Measurements from ENCODE around the gene IER3. TPM values are rescaled to one million over a fixed set of nuclear protein-coding genes. Genes with fewer than 3 reads are reported as not detected.
A peak's percentile ranks its signal among the peaks of the same experiment; 100 is the strongest.

IER3 gene
- total and polyA plus RNA-seq, 7 experiments from 2014 or later, result 2.2 to 69.9 (median 14.7) TPM

DNA sequence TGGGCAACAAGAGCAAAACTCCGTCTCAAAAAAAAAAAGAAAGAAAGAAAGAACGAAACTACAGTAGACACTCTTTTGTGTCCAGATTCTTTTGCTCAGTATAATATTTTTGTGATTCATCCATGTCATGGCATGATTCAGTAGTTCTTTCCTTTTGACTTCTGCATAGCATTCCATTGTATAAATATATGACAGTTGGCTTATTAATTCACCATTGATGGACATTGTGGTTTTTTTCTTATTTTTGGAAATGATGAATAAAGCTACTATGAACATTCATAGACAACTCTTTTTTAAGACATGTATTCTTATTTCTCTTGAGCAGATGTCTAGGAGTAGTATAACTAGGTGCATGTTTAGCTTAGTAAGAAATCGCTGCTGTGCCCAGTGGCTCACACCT lies 10.3 kb upstream of the IER3 start:
- DNase-seq (no peak), ATAC-seq (no peak)
- intact Hi-C loops (cut with micrococcal nuclease), result no loop called here
- Mint-ChIP-seq H3K27ac (no peak overlapping the region), H3K4me1 (peaks cover 0 to 13% (median 7%) of the 10 kb centered on the region in 7 donors), H3K4me3 (no peak overlapping the region), H3K9me3 (no peaks in the 10 kb centered on the region), H3K36me3 (no peaks in the 10 kb centered on the region), H3K27me3 (no peaks in the 10 kb centered on the region)
- H3K27me3 ChIP-seq (ENCODE audit: control insufficient read depth in 2 of 2, insufficient read depth in 2 of 2, low read length in 2 of 2), result no peaks in the 10 kb centered on the region
- CTCF ChIA-PET, result interaction anchor here (0.7 kb wide), 1 partner anchor 25 kb away, joined by 4 read pairs; no protein-coding TSS in a partner anchor
- H3K4me3 ChIP-seq (ENCODE audit: low read length), result no peak overlapping the region
- H3K27ac ChIP-seq (ENCODE audit: low read depth, low read length), result no peak overlapping the region
- no peaks in the 10 kb centered on the region for H3K4me1 ChIP-seq (ENCODE audit: control insufficient read depth in 2 of 2, insufficient read depth in 2 of 2, low read length in 2 of 2)
- H3K36me3 ChIP-seq (ENCODE audit: control insufficient read depth in 2 of 3, insufficient read depth in 3 of 3, low read length in 3 of 3), result no peaks in the 10 kb centered on the region
- H3K9me3 ChIP-seq (ENCODE audit: control insufficient read depth in 2 of 3, low read length in 3 of 3), result no peaks in the 10 kb centered on the region
- POLR2A ChIA-PET, result interaction anchor here (0.6 to 0.7 kb wide), 2 partner anchors 45 to 142 kb away, joined by 3 read pairs; no protein-coding TSS in a partner anchor

- no peak overlapping the region for H3K4me3 Mint-ChIP-seq
- Histone ChIP-seq H3K27ac (ENCODE audit: low read depth, low read length) (no peak overlapping the region), H3K36me3 (ENCODE audit: control insufficient read depth in 2 of 3, insufficient read depth in 3 of 3, low read length in 3 of 3) (no peaks in the 10 kb centered on the region), H3K9me3 (ENCODE audit: control insufficient read depth in 2 of 3, low read length in 3 of 3) (no peaks in the 10 kb centered on the region), H3K4me3 (ENCODE audit: low read length) (no peak overlapping the region), H3K4me1 (ENCODE audit: control insufficient read depth in 2 of 2, insufficient read depth in 2 of 2, low read length in 2 of 2) (no peaks in the 10 kb centered on the region), H3K27me3 (ENCODE audit: control insufficient read depth in 2 of 2, insufficient read depth in 2 of 2, low read length in 2 of 2) (no peaks in the 10 kb centered on the region)
- CTCF ChIA-PET, result no interaction called here
- no peaks in the 10 kb centered on the region for H3K36me3 Mint-ChIP-seq
- no peak for DNase-seq
- intact Hi-C loops (cut with micrococcal nuclease), result no loop called here
- POLR2A ChIA-PET, result interaction anchor here (0.9 kb wide), 2 partner anchors 15 to 61 kb away, joined by 3 read pairs; no protein-coding TSS in a partner anchor
- H3K9me3 Mint-ChIP-seq, result no peaks in the 10 kb centered on the region
- no peak overlapping the region for H3K27ac Mint-ChIP-seq
- no peaks in the 10 kb centered on the region for H3K27me3 Mint-ChIP-seq
- peak; percentile 54 for ATAC-seq
- H3K4me1 Mint-ChIP-seq, result peaks cover 8 to 27% (median 20%) of the 10 kb centered on the region in 7 donors
Observed at GRCh38 chr6:30752157-30752927, 8.0 kb upstream of the IER3 start.

- Mint-ChIP-seq H3K4me3 (no peak overlapping the region), H3K36me3 (no peaks in the 10 kb centered on the region), H3K9me3 (no peaks in the 10 kb centered on the region), H3K27ac (no peak overlapping the region), H3K27me3 (no peaks in the 10 kb centered on the region), H3K4me1 (peaks cover 5 to 35% (median 19%) of the 10 kb centered on the region in 7 donors)
- intact Hi-C loops (cut with micrococcal nuclease), result no loop called here
- ChIA-PET POLR2A (interaction anchor here (0.6 kb wide), 2 partner anchors 18 to 40 kb away, joined by 3 read pairs; no protein-coding TSS in a partner anchor), CTCF (no interaction called here)
- H3K9me3 ChIP-seq (ENCODE audit: control insufficient read depth in 2 of 3, low read length in 3 of 3), result no peaks in the 10 kb centered on the region
- no peak overlapping the region for H3K27ac ChIP-seq (ENCODE audit: low read depth, low read length)
- no peak for ATAC-seq
- no peaks in the 10 kb centered on the region for H3K36me3 ChIP-seq (ENCODE audit: control insufficient read depth in 2 of 3, insufficient read depth in 3 of 3, low read length in 3 of 3)
- H3K4me1 ChIP-seq (ENCODE audit: control insufficient read depth in 2 of 2, insufficient read depth in 2 of 2, low read length in 2 of 2), result no peaks in the 10 kb centered on the region
- no peaks in the 10 kb centered on the region for H3K27me3 ChIP-seq (ENCODE audit: control insufficient read depth in 2 of 2, insufficient read depth in 2 of 2, low read length in 2 of 2)
- DNase-seq, result no peak
- H3K4me3 ChIP-seq (ENCODE audit: low read length), result no peak overlapping the region
Observed at GRCh38 chr6:30750379-30750668, 6.0 kb upstream of the IER3 start.

DNA sequence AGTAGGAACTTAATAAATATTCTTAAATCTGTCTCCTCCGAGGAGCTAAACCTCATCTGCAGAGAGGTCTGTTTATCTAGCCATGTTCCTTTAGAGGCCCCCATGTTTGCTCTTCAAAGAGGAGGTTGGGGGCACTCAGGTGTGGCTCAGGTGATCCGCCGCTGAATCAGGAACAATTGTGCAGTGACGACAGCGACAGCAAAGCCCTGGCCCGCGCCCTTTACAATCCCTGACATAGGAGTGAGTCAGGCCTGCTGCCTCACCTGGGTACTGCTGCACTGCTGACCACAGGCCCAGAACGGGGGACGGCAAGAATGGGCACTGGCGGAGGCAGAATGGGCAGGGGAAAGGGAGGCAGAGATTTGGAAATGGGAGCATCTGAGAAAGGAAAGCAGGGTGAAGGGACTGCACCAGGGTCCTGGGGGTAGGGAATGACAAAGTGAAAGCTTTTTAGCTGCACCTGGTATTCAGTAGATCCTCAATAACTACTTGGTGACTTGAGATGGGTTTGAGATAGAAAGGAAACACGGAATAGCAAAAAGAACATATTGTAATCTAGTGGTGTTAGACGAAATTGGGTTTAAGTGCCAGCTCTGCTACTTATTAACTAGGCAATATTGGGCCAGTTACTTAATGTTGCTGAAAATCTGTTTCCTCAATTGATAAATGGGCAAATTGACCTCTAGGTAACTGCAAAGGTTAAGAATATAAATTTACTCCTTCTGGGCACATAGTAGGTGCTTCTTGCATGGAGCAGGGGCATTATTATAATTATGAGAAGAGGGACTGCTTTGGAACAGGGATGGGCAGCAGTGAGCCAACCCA lies 5.4 kb upstream of the IER3 start:
- no peaks in the 10 kb centered on the region for H3K9me3 Mint-ChIP-seq
- ChIA-PET POLR2A (interaction anchor here (0.5 to 0.6 kb wide), 3 partner anchors 16 to 135 kb away, joined by 3 to 6 read pairs (median 3); no protein-coding TSS in a partner anchor), CTCF (interaction anchor here (1.7 kb wide), 1 partner anchor 20 kb away, joined by 7 read pairs; no protein-coding TSS in a partner anchor)
- H3K4me1 Mint-ChIP-seq, result peaks cover 7 to 38% (median 24%) of the 10 kb centered on the region in 7 donors
- no peaks in the 10 kb centered on the region for H3K36me3 Mint-ChIP-seq
- H3K9me3 ChIP-seq (ENCODE audit: control insufficient read depth in 2 of 3, low read length in 3 of 3), result no peaks in the 10 kb centered on the region
- H3K4me3 ChIP-seq (ENCODE audit: low read length), result no peak overlapping the region
- H3K27ac ChIP-seq (ENCODE audit: low read depth, low read length), result no peak overlapping the region
- no peaks in the 10 kb centered on the region for H3K27me3 ChIP-seq (ENCODE audit: control insufficient read depth in 2 of 2, insufficient read depth in 2 of 2, low read length in 2 of 2)
- H3K27ac Mint-ChIP-seq, result peak overlapping the region in 2 of 9 donors; percentile 9 to 17
- H3K36me3 ChIP-seq (ENCODE audit: control insufficient read depth in 2 of 3, insufficient read depth in 3 of 3, low read length in 3 of 3), result no peaks in the 10 kb centered on the region
- no peaks in the 10 kb centered on the region for H3K27me3 Mint-ChIP-seq
- DNase-seq, result no peak
- no peak overlapping the region for H3K4me3 Mint-ChIP-seq
- intact Hi-C loops (cut with micrococcal nuclease), result loop anchor here (10.0 kb wide), 2 partner anchors 335 to 425 kb away; partner anchors contain the start of gene TRIM39 (in 1 of the 2)
- ATAC-seq, result no peak
- no peaks in the 10 kb centered on the region for H3K4me1 ChIP-seq (ENCODE audit: control insufficient read depth in 2 of 2, insufficient read depth in 2 of 2, low read length in 2 of 2)

DNA sequence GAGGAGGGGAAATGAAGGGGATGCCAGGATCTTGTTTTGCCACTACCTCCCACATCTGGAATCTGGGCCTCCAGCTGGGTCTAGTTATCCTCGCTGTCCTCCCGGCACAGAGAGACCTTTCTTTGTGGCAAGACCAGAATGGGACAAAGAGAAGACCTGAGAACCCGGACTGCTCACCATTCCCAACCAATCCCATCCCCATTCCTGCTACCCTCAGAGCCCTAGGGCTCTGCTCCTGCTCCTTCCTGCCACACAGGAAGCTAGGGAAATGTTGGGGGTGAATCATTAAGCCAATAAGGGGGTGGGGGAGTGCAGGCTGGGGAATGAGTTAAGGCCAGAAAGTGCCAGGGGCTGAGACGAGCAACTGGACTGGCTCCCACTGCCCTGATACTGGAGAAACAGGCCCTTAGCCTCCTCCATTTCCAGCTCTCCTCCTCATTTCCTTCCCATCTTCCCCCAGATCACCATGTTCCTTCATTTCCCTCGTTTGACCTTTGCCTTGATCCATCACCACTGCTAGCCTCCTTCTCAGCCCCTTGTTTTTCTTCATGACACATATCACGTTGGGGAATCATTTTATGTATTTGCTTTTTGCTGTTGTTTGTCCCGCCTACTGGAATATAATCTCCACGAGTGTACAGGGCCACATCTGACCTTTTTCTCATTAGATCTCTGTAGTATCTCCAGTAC lies 4.6 kb upstream of the IER3 start:
- H3K27ac ChIP-seq (ENCODE audit: low read depth, low read length), result no peak overlapping the region
- ChIA-PET POLR2A (interaction anchor here (0.5 kb wide), 1 partner anchor 134 kb away, joined by 3 read pairs; no protein-coding TSS in a partner anchor), CTCF (interaction anchor here (1.7 kb wide), 1 partner anchor 19 kb away, joined by 7 read pairs; no protein-coding TSS in a partner anchor)
- intact Hi-C loops (cut with micrococcal nuclease), result loop anchor here (10.0 kb wide), 2 partner anchors 336 to 424 kb away; partner anchors contain the start of gene TRIM39 (in 1 of the 2)
- Mint-ChIP-seq H3K4me3 (no peak overlapping the region), H3K27me3 (no peaks in the 10 kb centered on the region), H3K4me1 (peaks cover 8 to 42% (median 25%) of the 10 kb centered on the region in 7 donors), H3K9me3 (no peaks in the 10 kb centered on the region), H3K27ac (peak overlapping the region in 2 of 9 donors; percentile 9 to 17), H3K36me3 (no peaks in the 10 kb centered on the region)
- ATAC-seq, result no peak
- H3K4me3 ChIP-seq (ENCODE audit: low read length), result no peak overlapping the region
- H3K27me3 ChIP-seq (ENCODE audit: control insufficient read depth in 2 of 2, insufficient read depth in 2 of 2, low read length in 2 of 2), result no peaks in the 10 kb centered on the region
- H3K4me1 ChIP-seq (ENCODE audit: control insufficient read depth in 2 of 2, insufficient read depth in 2 of 2, low read length in 2 of 2), result no peaks in the 10 kb centered on the region
- H3K36me3 ChIP-seq (ENCODE audit: control insufficient read depth in 2 of 3, insufficient read depth in 3 of 3, low read length in 3 of 3), result no peaks in the 10 kb centered on the region
- DNase-seq, result no peak
- H3K9me3 ChIP-seq (ENCODE audit: control insufficient read depth in 2 of 3, low read length in 3 of 3), result no peaks in the 10 kb centered on the region
